ENCODE data around the gene TNFRSF17. TPM values are rescaled to one million over a fixed set of nuclear protein-coding genes. Genes with fewer than 3 reads are reported as not detected.

The TNFRSF17 gene
- total and polyA plus RNA-seq, 2 of the 8 experiments (the other 6 are each of a cell fraction or from before 2014, with no cell fraction given): not detected

DNA sequence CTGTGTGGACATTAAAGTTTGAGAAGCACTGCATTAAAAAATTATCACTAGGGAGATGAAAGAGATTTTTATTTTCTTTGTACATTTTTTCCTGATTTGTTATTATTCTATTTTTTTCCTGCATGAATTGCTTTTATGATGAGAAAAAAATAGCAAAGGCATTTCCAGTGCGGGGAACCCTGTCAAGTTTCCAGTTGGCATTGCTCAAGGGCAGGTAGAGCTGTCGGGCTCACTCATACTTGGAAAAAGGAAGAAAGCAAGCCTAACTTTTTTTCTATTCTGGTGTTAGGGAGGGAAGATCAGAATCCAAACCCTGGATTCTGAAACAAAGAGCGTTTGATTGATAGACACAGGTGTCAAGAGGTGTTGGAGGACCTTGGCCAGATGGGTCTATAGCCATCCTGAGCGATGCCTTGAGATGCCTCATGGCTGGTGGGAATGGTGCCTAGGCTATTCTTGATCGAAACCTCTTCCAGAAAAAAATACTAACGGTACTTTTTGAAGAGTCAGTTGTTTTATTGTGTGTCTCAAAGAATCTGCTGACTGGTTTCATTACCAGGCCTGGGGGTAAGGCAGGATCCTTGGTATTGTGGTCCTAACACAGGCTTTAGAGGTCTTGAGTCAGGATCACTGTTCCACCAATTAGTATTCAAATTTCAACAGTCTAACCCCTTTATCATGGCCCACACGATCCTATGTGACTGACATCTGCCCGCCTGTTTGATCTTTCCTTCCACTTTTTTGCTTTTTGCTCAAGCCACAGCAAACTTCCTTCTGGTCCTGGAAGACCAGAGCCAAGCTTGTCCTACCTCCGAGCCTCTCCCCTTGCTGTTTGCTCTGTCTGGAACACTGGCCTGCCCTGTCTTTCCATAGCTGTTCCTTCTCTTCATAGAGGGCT lies 31.7 kb downstream of the TNFRSF17 start:
- H3K36me3 ChIP-seq (ENCODE audit: control insufficient read depth in 2 of 4, insufficient read depth in 4 of 4, low read length in 3 of 4): no peaks in the 10 kb centered on the region
- H2AFZ ChIP-seq (ENCODE audit: low read length): no peak overlapping the region
- no peak overlapping the region for H3K27ac ChIP-seq (ENCODE audit: low read depth, low read length)
- POLR2A ChIA-PET (ENCODE audit: partially characterized antibody): no interaction called here
- H2BK15ac ChIP-seq (ENCODE audit: low read length): no peak overlapping the region
- no peaks in the 10 kb centered on the region; the same call in 1 of the 2 replicates for H3K23me2 ChIP-seq (ENCODE audit: low read depth, low read length)
- no peak overlapping the region for H3K4me3 ChIP-seq (ENCODE audit: extremely low read depth in 1 of 4, insufficient read depth in 2 of 4, low read depth in 3 of 4, low read length in 4 of 4)
- no peak overlapping the region for H2BK5ac ChIP-seq (ENCODE audit: low read depth, low read length)
- no peak overlapping the region for H3K9ac ChIP-seq (replicated peaks in 1 of 4; ENCODE audit: extremely low read depth in 1 of 4, low read depth in 3 of 4, low read length in 3 of 4)
- H4K5ac ChIP-seq (ENCODE audit: insufficient read length, low read depth, low read length): no peak overlapping the region
- no peak overlapping the region for H3K4me2 ChIP-seq (ENCODE audit: insufficient read depth in 1 of 2, low read depth in 2 of 2, low read length in 2 of 2)
- no peak for DNase-seq (ENCODE audit: low read depth in 1 of 2, low spot score in 2 of 2)
- TF ChIP-seq SAP30 (IDR thresholded peaks at IDR 0.05; ENCODE audit: insufficient read depth, insufficient replicate concordance, low read length) (no peak), GTF2F1 (IDR thresholded peaks at IDR 0.05; ENCODE audit: borderline replicate concordance, low read depth, low read length) (no peak), E2F6 (IDR thresholded peaks at IDR 0.05) (no peak), POLR2AphosphoS5 (IDR thresholded peaks at IDR 0.05; ENCODE audit: low read depth, low read length) (no peak), EGR1 (IDR thresholded peaks at IDR 0.05; ENCODE audit: borderline replicate concordance, low read depth, low read length) (no peak)
- H3K14ac ChIP-seq (ENCODE audit: insufficient read length): no peak overlapping the region
- H3K4ac ChIP-seq (replicated peaks; ENCODE audit: insufficient read length, low read depth, low read length): no peak overlapping the region
- H3K9me3 ChIP-seq (ENCODE audit: insufficient read depth in 2 of 2, low read depth in 1 of 2, low read length in 1 of 2): no peaks in the 10 kb centered on the region
- no peak overlapping the region for H2BK120ac ChIP-seq (replicated peaks; ENCODE audit: low read depth, low read length)
- no peaks in the 10 kb centered on the region for H3K79me1 ChIP-seq (ENCODE audit: low read depth, low read length)
- no peaks in the 10 kb centered on the region for H4K20me1 ChIP-seq (replicated peaks in 1 of 2; ENCODE audit: control insufficient read depth in 1 of 2, insufficient read depth in 2 of 2, low read length in 2 of 2)
- H3K27me3 ChIP-seq (replicated peaks in 1 of 4; ENCODE audit: control insufficient read depth in 3 of 4, extremely low read depth in 1 of 4, insufficient read depth in 3 of 4, low read length in 3 of 4): no peaks in the 10 kb centered on the region
- 90% methylated on average over 9 of the region's 9 CpGs; no CpG with 5 or more reads in 1 of the 2 experiments for WGBS, 2 experiments (ENCODE audit: extremely low coverage in 1 of 2, insufficient coverage in 1 of 2, insufficient read length in 1 of 2, insufficient replicate concordance in 2 of 2, low coverage in 1 of 2, low lambda C conversion rate in 2 of 2, missing lambda C conversion rate in 1 of 2)
- no peak overlapping the region for H2AK5ac ChIP-seq (ENCODE audit: low read depth, low read length)
- H3K18ac ChIP-seq (ENCODE audit: extremely low read depth, low read length): no peak overlapping the region
- no peak overlapping the region for H2BK20ac ChIP-seq (ENCODE audit: low read length)
- peaks cover 0 to 6% (median 1%) of the 10 kb centered on the region in 4 experiments; a peak in 2 of 7 replicates for H3K4me1 ChIP-seq (replicated peaks in 1 of 4; ENCODE audit: control insufficient read depth in 3 of 4, insufficient read depth in 4 of 4, low read length in 3 of 4)
- H2BK12ac ChIP-seq (ENCODE audit: low read depth, low read length): no peak overlapping the region
- CTCF ChIA-PET (ENCODE audit: partially characterized antibody): interaction anchor here (0.6 to 1.1 kb wide), 2 partner anchors 31 to 72 kb away, joined by 3 to 5 read pairs; no protein-coding TSS in a partner anchor
- H3K56ac ChIP-seq (replicated peaks; ENCODE audit: insufficient read length, low read depth, low read length): no peak overlapping the region
- no peak overlapping the region for H3K23ac ChIP-seq (ENCODE audit: insufficient read length)
- no peak overlapping the region for H4K8ac ChIP-seq (ENCODE audit: extremely low read depth, insufficient read depth, low read length)
- no peaks in the 10 kb centered on the region for H3K79me2 ChIP-seq (ENCODE audit: control insufficient read depth in 1 of 2, insufficient read depth in 2 of 2, low read length in 2 of 2)
- H4K91ac ChIP-seq (replicated peaks; ENCODE audit: insufficient read length, low read length): no peak overlapping the region
- no peak for FAIRE-seq

Data from H1 (cell line).